Measurements from ENCODE around the gene PITX3.
"Not testable (repeated sequence)": the region's sequence is repeated elsewhere in the genome, so short reads cannot be mapped to it uniquely, and the experiment has no call there.

DNA sequence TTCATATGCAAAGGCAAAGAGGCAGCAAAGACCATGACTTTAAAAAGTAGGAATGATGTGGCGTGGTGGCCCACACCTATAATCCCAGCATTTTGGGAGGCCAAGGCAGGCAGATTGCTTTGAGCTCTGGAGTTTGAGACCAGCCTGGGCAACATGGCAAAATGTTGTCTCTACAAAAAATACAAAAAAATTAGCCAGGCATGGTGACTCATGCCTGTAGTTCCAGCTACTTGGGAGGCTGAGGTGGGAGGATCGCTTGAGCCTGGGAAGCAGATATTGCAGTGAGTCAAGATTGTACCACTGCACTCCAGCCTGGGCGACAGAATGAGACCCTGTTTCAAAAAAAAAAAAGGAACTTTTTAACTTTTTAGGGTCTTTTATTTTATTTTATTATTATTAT is 11.2 kb upstream of the PITX3 start:
- TF ChIP-seq POLR2A (IDR thresholded peaks at IDR 0.05; ENCODE audit: low read depth, low read length); TAF1 (IDR thresholded peaks at IDR 0.05; ENCODE audit: low read depth, low read length); SPI1 (IDR thresholded peaks at IDR 0.05; ENCODE audit: low read depth, low read length); PAX5 (IDR thresholded peaks at IDR 0.05; ENCODE audit: insufficient read depth, low read length, severe bottlenecking); POLR2AphosphoS5 (IDR thresholded peaks at IDR 0.05; ENCODE audit: low read depth, low read length); POU2F2 (IDR thresholded peaks at IDR 0.05; ENCODE audit: low read depth, low read length): not testable (repeated sequence)

All from GM12891 (cell line).